CD4-positive, alpha-beta T cell treated with Interferon alpha-2 for 1 hour (primary cell): Measurements from ENCODE around the gene SOX8.
A peak's percentile ranks its signal among the peaks of the same experiment; 100 is the strongest.

Source experiments
- DNase-seq, 2 donors: peaks; one replicate each; pipeline ENCODE4 v3.0.0-alpha.2; 2020 to 2022

SOX8 gene

DNA sequence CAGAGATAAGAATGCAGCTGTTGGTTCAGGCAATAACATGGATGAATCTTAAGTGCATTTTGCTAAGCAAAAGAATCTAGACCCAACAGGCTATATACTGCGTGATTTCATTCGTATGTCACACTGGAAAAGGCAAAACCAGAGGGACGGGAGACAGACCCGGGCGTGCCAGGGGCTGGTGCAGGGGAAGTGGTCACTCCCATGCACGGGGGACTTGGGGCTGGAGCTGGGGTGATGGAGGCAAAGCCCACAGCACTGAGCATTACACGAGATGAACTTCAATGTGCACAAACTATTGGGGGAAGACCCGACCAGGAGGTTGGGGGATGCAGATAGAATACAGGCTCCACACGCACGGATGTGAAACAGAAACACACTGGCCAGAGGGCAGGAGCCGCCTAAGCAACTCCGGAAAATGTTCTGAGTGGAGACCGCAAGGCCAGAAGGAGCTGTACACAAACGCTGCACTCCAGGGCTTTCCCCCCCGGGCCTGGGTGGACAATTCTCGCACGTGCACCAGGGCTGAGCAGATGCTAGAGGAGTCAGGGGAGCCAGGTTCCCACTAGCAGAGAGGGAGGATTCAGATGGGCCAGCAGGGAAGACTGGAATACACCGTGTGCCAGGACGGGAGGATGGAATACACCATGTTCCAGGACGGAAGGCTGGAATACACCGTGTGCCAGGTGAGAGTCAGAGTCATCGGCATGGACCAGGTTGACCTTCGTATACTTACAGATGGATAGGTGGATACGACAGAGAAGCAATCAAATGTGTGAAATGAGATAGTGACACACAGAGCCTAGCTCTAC is 22.1 kb upstream of the SOX8 start:
- DNase-seq, result no peak

GRCh38 chr16:962366-962765 is 19.2 kb upstream of the SOX8 start:
- no peak for DNase-seq

DNA sequence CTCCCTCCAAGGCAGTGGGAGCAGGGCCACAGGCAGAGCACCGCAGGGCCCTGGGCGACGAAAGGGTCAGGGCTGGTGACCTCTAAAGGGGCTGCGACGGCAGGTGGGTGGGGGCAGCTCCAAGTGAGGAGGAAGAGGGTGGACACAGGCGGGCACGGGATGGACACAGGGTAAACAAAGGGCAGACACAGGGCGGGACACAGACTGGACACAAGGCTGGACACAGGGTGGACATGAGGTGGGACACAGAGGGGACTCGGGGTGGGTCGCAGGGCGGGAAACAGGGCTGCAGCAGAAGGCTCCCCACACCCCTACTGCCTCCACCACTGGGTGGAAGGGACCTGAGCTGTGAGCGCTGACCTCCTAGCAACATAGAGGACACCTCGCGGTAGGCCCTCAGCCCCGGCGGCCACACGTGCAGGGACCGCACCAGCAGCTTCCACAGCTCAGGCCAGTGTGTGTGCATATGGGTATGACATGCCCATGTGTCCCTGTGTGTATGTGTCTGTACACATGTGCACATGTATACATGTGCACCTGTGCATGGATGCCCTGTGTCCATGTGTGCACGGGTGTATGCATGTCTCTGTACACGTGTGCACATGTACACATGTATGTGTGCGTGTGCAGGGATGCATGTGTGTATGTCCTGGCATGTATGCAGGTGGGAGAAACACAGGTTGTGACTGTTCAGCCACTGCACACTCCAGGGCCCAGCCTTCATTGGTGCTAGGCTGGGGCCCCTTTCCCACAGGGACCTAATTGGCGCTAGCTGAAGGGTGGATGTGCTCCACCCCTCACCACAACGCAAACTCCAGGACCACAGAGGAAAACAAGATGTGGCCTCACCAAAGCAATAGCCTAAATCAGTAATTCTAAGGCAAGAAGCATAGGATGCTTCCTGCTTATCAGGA is 18.4 kb upstream of the SOX8 start:
- DNase-seq, result no peak

DNA sequence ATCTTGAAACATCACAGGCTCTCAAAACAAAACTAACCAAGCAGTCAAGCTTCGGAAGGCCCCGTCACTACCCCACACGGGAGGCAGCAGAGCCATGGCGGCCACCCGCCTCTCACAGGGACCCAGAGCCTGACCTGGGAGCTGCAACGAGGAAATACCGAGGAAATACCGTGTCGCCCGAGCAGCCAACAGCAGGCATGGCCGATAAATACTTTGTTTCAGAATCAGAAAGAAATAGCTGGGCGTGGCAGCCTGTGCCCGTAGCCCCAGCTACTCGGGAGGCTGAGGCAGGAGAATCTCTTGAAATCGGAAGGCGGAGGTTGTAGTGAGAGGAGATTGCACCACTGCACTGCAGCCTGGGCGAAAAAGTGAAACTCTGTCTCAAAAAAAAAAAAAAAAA is 17.7 kb upstream of the SOX8 start:
- peak in 1 of 2 donors; percentile 28 for DNase-seq

DNA sequence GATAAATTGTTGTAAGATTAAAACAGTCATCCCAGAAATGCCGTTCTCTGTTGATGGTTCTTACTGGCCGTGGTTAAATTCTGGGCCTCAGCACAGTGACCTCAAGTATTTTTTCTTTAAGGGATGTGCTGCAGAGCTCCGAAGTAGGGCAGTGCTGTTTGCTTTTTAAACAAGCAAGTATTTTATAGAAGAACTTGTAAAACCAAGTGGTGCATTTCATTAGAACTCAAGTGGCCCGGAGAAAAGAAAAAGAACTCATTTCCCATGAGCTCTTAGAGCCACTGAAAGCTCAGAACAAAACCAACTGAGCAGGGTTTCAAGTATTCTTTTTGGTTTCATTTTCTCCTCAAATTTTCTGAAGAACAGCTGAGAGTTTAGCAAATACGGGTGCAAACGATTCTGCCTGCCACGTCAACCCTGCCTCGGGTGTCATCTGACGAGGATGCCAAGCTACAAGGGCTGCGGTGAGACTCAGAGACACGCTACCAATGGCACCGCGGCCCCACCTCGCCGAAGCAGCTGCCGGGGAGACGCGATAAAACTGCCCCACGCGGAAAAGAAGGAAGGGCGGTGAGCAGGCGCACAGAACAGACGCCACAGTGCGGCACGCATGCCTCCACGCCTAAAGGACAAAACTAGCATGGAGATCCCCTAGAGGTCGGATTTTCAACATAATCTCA is 17.1 kb upstream of the SOX8 start:
- peak; percentile 59 to 85 for DNase-seq

DNA sequence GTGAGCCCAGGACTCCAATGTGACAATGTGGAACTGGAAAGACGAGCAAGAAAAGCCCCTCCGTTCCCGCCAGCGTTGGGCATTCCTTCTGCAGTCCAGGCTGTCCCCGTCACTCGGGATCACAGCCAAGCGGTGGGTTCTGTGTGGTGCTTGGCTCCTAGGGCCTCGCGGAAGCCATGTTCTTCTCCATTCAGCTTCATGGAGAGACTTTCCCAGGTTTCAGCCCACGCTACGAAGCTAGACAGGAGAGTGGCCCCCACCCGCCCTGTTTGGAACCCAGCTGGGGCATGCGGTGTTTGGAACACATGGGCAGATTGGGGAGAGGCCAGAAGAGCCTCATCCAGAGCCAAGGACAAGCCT is 16.6 kb upstream of the SOX8 start:
- DNase-seq, result no peak

DNA sequence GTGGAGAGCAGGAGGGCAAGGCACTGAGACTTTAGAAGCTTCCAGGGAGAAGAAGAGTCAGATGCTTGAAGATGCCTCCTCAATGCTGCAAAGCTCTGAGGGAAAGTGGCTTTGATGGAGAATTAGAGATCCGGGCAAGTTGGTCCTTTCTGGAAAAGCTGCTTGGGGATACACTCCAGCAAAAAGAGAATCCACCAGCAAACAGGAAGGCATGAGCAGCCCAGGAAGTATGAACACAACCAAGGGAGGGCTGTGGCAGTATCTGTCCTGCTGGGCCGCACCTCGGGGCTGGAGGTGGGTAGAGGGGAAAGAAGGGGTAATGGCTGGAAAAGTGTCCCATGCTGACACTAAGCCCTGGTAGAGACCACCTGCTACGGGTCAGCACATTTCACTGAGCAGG is 16.1 kb upstream of the SOX8 start:
- DNase-seq, result no peak

DNA sequence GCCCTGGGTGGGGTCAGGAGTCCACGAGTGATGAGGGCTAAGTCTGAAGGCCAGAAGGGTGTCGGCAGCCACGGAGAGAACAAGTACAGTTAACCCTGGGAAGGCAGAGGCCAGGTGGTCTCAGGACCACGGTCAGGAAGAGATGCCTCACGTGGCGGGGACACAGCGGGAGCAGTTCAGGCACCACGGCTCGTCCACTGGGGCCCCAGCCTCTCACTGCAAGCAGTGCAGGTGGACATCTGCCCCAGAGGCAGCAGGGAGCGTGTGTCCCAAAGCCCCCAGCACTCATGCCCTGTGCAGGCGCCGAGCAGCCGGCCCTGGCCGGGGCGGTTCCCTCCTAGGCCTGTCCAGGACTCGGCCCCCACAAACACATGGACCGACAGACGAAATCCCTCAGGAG is 15.5 kb upstream of the SOX8 start:
- no peak for DNase-seq

GRCh38 chr16:966505-966904 is 15.1 kb upstream of the SOX8 start:
- no peak for DNase-seq

DNA sequence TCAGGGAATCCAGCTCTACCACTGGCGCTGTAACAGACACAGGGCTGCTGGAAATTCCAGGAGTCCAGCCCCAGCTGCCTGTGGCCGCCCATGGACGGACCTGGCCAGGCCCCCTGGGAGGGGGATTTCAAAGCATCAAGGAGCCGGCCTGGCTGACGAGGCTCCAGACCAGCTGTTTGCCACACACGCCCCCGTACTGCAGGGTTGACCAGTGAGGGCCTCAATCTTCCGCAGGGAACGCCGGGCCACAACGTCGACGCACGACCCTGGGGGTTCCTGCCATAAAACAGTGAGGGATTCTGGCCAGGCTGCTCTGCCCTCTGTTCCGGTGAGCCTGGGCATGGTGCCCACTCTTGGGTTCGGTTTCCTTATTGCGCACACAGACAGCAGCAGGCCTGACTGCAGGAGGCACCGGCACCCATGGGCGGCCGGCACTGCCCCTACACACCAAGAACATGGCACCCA is 14.5 kb upstream of the SOX8 start:
- DNase-seq, result no peak

- DNase-seq, result no peak
These were observed 13.8 kb upstream of the SOX8 start for GRCh38 chr16:967546-968295.

DNA sequence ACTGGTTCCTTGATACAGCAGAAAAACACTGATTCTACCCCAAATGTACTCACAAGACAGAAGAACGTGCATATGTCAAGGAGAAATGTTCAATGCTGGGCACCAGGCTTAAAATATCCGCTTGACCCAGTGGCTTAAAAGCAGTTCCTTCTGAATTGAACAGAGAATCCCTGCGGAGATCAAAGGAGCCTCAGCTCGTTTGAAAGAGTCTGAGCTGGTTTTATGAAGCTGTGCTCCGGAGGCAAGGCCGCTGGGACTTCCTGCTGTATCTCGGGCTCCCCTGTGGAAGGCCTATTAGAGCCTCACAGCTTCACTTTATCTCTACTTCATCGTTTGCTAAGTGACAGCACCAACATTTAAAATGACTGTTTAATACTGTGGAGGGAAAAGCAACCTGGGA is 12.9 kb upstream of the SOX8 start:
- no peak for DNase-seq

DNA sequence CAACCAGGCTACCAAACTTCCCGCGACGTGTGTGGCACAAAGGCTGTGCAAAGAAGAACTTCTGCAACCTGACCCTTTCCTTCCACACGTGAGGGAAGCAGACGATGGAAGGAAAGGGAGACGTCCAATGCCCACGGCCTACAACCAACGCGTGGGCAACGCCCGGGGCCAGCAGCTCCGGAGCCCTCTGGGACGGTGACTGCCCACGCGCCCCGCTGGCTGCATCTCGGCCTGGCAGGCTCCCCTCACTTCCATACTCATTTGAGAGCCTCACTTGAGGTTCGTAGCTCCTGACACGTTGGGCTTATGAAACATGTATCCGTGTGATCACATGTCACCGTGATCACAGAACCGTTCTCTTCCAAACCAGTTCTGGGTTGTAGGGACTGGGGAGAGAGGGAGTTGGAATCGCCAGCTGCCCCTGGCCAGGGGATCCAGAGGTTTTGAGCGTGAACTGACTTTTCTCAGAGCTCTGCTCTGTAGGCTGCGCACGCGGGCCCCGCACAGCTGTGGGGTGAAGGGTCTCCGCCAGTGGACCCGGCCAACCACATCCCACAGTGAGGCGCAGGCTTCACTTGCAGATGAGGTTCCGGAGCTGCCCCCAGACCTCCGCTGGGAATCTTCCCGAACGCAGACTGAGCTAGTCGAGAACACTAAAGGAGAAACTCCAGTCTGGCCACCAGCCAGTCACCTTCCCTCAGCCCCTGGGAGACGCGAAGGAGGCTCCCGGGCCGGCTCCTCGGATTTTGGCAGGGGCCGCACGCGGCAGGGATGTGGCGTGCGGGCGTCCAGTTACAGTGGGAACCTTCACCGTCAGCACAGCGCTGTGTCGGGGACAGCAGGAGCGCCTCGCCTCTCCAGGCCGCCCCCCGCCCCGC is 11.8 kb upstream of the SOX8 start:
- no peak for DNase-seq

- DNase-seq, result no peak
These were observed 11.2 kb upstream of the SOX8 start for GRCh38 chr16:970386-970765.

GRCh38 chr16:970766-971581 is 10.6 kb upstream of the SOX8 start, which contains the start of gene LMF1:
LMF1 (minus strand) TSS chr16:970984; CDS start chr16:970980, 4 bp downstream.
- peak; percentile 94 to 97 for DNase-seq

DNA sequence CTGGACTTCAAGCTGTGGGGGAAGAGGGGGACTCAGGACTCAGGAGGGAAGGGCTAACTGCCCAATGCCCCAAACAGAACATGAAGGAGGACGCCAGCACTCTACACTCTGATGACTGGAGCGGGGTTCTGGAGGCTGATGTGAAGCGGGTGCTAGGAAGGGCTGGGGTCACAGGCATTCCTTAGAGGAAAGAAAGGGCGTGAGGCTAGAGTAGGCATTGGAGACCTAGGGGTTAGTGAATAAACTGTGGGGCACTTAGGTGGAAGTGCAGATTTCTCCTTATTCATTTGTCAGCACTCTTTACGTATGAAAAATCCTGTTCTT is 10.0 kb upstream of the SOX8 start:
- DNase-seq, result no peak

GRCh38 chr16:971981-972315 is 9.6 kb upstream of the SOX8 start:
- no peak for DNase-seq

- DNase-seq, result no peak
These were observed 9.1 kb upstream of the SOX8 start for GRCh38 chr16:972316-973002.

DNA sequence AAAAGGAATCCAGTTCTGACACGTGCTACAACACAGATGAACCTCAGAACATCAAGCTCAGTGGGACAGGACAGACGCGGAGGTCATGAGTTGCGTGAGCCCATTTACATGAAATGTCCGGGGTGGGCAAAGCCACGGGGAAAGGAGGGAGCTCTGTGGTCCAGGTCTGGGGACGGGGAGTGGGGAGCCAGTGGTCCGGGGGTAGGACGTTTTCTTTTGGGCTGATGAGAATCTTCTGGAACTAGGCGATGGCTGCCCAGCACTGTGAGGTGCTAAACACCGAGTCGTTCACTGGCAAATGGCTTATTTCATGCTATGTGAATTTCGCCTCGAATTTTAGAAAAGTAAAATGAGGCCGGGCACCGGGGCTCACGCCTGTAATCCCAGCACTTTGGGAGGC is 8.2 kb upstream of the SOX8 start:
- no peak for DNase-seq

GRCh38 chr16:974001-974601 is 7.5 kb upstream of the SOX8 start:
- no peak for DNase-seq
